MCF 10A (cell line): ENCODE results near the gene OSBPL3. TPM values are rescaled to one million over a fixed set of nuclear protein-coding genes. Genes with fewer than 3 reads are reported as not detected.

Experiments used
- BruUV-seq: library from RNA; stranded (reverse); fragments of 400-500 nt; replicated peaks from 2 replicates; lab custom pipeline; 2021; lab: Mats Ljungman, UMichigan
- CTCF ChIA-PET: fragments of 300-600 bp; sonication (Branson Sonifier 250); formaldehyde crosslinking; extraction: SDS; loops from one replicate; lab custom pipeline; 2021; ENCODE audit warnings: antibody characterized with exemption, inconsistent platforms; lab: Yijun Ruan, JAX
- POLR2A ChIA-PET: fragments of 300-600, 350-650 bp; sonication (Branson Sonifier 250); formaldehyde crosslinking; extraction: SDS; loops from one replicate; lab custom pipeline; 2020; ENCODE audit warnings: antibody characterized with exemption, inconsistent platforms; lab: Yijun Ruan, JAX
- DNase-seq: peaks from one replicate; pipeline ENCODE4 v3.0.0-alpha.2; 2018; ENCODE audit not compliant: unreplicated experiment
- H3K27ac Mint-ChIP-seq: one replicate; pipeline ENCODE4 v1.8.0; 2022; ENCODE audit warnings: mild to moderate bottlenecking, low read depth, mixed read lengths; ENCODE audit not compliant: unreplicated experiment
- H3K27me3 Mint-ChIP-seq: one replicate; pipeline ENCODE4 v1.8.0; 2022; ENCODE audit warnings: mixed read lengths; ENCODE audit not compliant: insufficient read depth, unreplicated experiment
- H3K36me3 Mint-ChIP-seq: one replicate; pipeline ENCODE4 v1.8.0; 2022; ENCODE audit warnings: mild to moderate bottlenecking, moderate library complexity, mixed read lengths; ENCODE audit not compliant: insufficient read depth, unreplicated experiment
- H3K4me1 Mint-ChIP-seq: one replicate; pipeline ENCODE4 v1.8.0; 2022; ENCODE audit warnings: mixed read lengths; ENCODE audit not compliant: insufficient read depth, unreplicated experiment
- H3K4me3 Mint-ChIP-seq: one replicate; pipeline ENCODE4 v1.8.0; 2022; ENCODE audit warnings: mild to moderate bottlenecking, moderate library complexity, mixed read lengths; ENCODE audit not compliant: unreplicated experiment
- H3K9me3 Mint-ChIP-seq: one replicate; pipeline ENCODE4 v1.8.0; 2022; ENCODE audit warnings: mixed read lengths; ENCODE audit not compliant: unreplicated experiment
- intact Hi-C: fragments of 100-400 bp; cut with micrococcal nuclease; formaldehyde crosslinking; loops from 2 replicates; pipeline ENCODE4 v1.14.1; 2022
- total RNA-seq: library from RNA; stranded (reverse); gene quantifications from 2 replicates; pipeline ENCODE4 v1.2.3, GENCODE V29; 2022
- TF ChIP-seq, protein P1 (sequence below): fragments of 200-600 bp; IDR thresholded peaks from one replicate; pipeline ENCODE4 v1.8.0; 2022; ENCODE audit warnings: antibody characterized with exemption, mild to moderate bottlenecking; ENCODE audit not compliant: unreplicated experiment

The OSBPL3 gene
- total RNA-seq, 1 experiment from 2014 or later = 33.8 TPM

DNA sequence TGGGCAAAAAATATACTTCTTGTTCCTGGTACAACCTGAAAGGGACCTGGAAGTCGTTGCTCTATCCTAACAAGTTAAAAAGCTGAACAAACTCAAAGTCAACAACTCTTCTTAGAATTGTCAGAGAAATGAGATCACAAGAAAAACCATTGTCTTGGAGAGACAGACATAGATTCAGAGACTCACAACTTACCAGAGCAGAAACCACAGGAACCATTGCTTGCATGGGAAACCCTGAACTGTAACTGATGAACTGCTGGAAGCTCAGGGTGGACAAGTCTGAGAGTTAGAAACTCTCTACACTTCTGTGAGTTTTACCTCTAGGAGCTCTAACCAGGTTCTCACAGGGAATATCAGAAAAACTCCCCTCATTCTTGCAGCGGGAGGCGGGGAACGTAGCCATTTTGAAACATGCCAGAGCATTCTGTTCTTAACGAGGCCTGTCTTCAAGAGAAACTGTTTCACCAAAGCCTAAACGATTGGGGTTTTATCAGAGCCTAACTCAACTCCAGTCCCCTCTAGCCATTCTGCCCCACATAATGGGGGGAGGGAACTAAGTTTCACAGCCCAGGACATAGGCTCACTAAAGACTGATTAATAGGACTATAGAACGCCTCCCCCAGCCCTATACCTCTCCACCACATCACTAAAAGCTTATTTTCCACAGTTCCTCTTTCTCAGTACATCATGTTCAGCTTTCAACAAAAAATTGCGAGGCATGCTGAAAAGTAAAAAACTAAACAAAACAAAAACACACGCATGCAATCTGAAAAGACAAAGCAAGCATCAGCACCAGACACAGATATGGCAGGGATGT, 210.8 kb downstream of the OSBPL3 start:
- intact Hi-C loops = no loop called here
- Mint-ChIP-seq H3K27ac (no peak overlapping the region), H3K9me3 (no peaks in the 10 kb centered on the region), H3K4me1 (peaks cover 12% of the 10 kb centered on the region), H3K4me3 (no peak overlapping the region), H3K36me3 (no peaks in the 10 kb centered on the region), H3K27me3 (no peaks in the 10 kb centered on the region)
- BruUV-seq = no TSS peak
- DNase-seq = no peak
- CTCF ChIA-PET = interaction anchor here (0.9 to 1.5 kb wide), 3 partner anchors 43 to 101 kb away, joined by 3 to 4 read pairs (median 3); no protein-coding TSS in a partner anchor
- TF ChIP-seq, protein P1, sequence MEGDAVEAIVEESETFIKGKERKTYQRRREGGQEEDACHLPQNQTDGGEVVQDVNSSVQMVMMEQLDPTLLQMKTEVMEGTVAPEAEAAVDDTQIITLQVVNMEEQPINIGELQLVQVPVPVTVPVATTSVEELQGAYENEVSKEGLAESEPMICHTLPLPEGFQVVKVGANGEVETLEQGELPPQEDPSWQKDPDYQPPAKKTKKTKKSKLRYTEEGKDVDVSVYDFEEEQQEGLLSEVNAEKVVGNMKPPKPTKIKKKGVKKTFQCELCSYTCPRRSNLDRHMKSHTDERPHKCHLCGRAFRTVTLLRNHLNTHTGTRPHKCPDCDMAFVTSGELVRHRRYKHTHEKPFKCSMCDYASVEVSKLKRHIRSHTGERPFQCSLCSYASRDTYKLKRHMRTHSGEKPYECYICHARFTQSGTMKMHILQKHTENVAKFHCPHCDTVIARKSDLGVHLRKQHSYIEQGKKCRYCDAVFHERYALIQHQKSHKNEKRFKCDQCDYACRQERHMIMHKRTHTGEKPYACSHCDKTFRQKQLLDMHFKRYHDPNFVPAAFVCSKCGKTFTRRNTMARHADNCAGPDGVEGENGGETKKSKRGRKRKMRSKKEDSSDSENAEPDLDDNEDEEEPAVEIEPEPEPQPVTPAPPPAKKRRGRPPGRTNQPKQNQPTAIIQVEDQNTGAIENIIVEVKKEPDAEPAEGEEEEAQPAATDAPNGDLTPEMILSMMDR = no peak
- POLR2A ChIA-PET = interaction anchor here (0.9 to 2.0 kb wide), 4 partner anchors 10 to 36 kb away, joined by 3 to 6 read pairs (median 4); no protein-coding TSS in a partner anchor

DNA sequence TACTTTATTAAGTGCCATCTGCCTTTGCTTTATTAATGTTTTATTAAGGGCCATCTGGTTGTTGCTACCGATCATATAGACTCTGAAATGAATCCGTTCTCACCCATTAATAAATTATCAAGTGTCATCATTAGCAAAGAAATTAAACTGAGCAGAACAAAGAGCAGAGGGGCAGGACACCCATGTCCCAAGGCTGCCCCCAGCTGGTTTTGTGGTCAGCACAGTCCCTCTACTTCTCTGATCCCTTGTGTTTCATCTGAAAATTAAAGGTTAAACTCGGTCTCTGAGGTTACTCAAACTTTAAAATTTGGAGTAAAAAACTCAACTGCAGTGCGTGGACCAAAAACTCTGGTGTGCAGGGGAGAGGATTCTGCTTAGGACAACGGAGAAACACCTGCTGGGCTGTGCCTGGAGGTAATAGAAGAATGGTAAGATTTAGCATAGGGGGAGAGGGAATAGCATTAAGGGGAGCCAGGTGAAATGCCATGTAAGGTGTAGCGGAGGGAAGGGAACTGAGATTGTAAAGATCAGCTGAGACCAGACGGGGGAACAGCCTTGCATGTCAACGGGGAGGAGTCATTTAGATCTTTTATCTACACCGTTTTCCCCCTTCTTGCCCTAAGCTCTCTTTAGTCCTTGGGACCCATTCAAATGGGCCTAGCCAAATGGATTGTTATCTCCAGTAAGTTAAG, 212.0 kb downstream of the OSBPL3 start:
- intact Hi-C loops = no loop called here
- H3K4me1 Mint-ChIP-seq = peaks cover under 1% of the 10 kb centered on the region
- no peak overlapping the region for H3K4me3 Mint-ChIP-seq
- ChIA-PET POLR2A (interaction anchor here (1.0 to 2.0 kb wide), 2 partner anchors 11 to 12 kb away, joined by 5 to 6 read pairs; no protein-coding TSS in a partner anchor), CTCF (interaction anchor here (0.6 kb wide), 1 partner anchor 324 kb away, joined by 4 read pairs; no protein-coding TSS in a partner anchor)
- TF ChIP-seq, protein P1 = no peak
- no TSS peak for BruUV-seq
- H3K27ac Mint-ChIP-seq = no peak overlapping the region
- DNase-seq = no peak
- no peaks in the 10 kb centered on the region for H3K9me3 Mint-ChIP-seq
- no peaks in the 10 kb centered on the region for H3K36me3 Mint-ChIP-seq
- H3K27me3 Mint-ChIP-seq = no peaks in the 10 kb centered on the region

DNA sequence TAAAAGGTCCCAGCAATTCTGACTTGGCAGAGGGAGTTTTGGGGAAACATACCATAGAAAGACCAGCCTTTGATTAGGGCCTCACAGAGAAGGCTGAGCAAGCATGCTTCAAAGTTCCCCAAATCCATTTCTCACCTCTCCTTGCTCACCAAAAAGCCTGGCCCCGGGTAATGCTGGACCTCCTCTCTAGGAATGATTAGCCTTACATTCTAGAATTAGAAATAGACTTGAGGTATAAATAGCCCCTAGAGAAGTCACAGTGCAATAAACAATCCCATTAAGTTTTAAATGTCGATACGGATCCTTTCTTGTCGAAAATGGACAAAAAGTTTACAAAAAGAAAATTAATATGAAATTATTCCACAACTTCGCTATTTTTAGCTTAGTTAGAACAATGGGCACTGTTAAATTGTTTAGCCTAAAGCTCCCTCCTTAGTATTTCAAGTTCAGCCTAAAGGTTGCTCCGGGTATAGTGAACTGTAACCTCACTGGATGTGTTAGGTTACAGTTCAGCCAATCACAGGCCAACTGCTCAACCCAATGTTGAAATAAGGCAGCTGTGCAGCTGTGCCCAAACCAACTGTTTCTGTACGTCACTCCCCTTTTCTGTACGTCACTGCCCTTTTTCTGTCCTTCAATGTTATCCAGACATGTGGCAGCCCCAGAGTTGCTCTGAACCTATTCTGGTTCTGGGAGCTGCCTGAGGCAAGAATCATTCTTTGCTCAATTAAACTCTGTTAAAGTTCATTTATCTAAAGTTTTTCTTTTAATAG, 214.8 kb downstream of the OSBPL3 start:
- POLR2A ChIA-PET = interaction anchor here (1.6 kb wide), 1 partner anchor 9 kb away, joined by 9 read pairs; no protein-coding TSS in a partner anchor
- no peaks in the 10 kb centered on the region for H3K9me3 Mint-ChIP-seq
- no peak overlapping the region for H3K4me3 Mint-ChIP-seq
- TF ChIP-seq, protein P1 = no peak
- CTCF ChIA-PET = interaction anchor here (1.0 kb wide), 1 partner anchor 47 kb away, joined by 4 read pairs; no protein-coding TSS in a partner anchor
- H3K36me3 Mint-ChIP-seq = no peaks in the 10 kb centered on the region
- H3K27me3 Mint-ChIP-seq = no peaks in the 10 kb centered on the region
- no peak for DNase-seq
- intact Hi-C loops = no loop called here
- no peaks in the 10 kb centered on the region for H3K4me1 Mint-ChIP-seq
- H3K27ac Mint-ChIP-seq = no peak overlapping the region
- BruUV-seq = no TSS peak
